Adrenal gland (tissue), 5 donors: ENCODE measurements around the gene MAP7D2.

Experiments
- CTCF ChIP-seq, 6 experiments: fragments of 450-650 bp in 4 of 6; fragments of 200-600 bp in 2 of 6; sonication (generic) in 1 of 6; IDR thresholded peaks; 1 replicate in 5 of 6; 2 replicates in 1 of 6; pipeline versions ENCODE4 v1.5.1 to v1.8.0; 2016 to 2021; ENCODE audit warnings: antibody characterized with exemption in 6 of 6, mild to moderate bottlenecking in 2 of 6, moderate library complexity in 1 of 6
- POLR2A ChIP-seq, 2 donors: fragments of 450-650 bp; IDR thresholded peaks; one replicate each; pipeline ENCODE4 v1.6.1; 2017; ENCODE audit warnings: antibody characterized with exemption in 2 of 2, mild to moderate bottlenecking in 2 of 2, moderate library complexity in 1 of 2
- donor health status: DM: no; HTN: no; CAD: no.

GRCh38 chrX:20056704-20057103 lies 60.0 kb downstream of the MAP7D2 start:
- TF ChIP-seq CTCF (IDR thresholded peaks at IDR 0.05), result no peak
- TF ChIP-seq POLR2A (IDR thresholded peaks at IDR 0.05), result no peak
